GM13977 (cell line): ENCODE results near the gene TRIM27.

Experiments
- DNase-seq: peaks from one replicate; pipeline ENCODE4 v3.0.0; 2012; ENCODE audit warnings: low spot score
- in situ Hi-C: fragments of 300-500 bp; cut with MboI; formaldehyde crosslinking; loops from one replicate; pipeline ENCODE4 v1.12.0; 2022; ENCODE audit warnings: low sequenced_read_pairs, low pct_unique_long_range_greater_than_20kb, mixed read lengths, inconsistent platforms; ENCODE audit not compliant: unreplicated experiment
- TF ChIP-seq, protein P1 (sequence below): IDR thresholded peaks from 2 replicates; pipeline ENCODE4 v1.5.1; 2012; ENCODE audit warnings: mild to moderate bottlenecking, control low read depth; ENCODE audit not compliant: insufficient read depth; ENCODE audit errors: extremely low read depth, missing control alignments

Gene TRIM27

GRCh38 chr6:28906669-28907068, 17.1 kb downstream of the TRIM27 start:
- in situ Hi-C loops: no loop called here
- no peak for DNase-seq
- TF ChIP-seq, protein P1, sequence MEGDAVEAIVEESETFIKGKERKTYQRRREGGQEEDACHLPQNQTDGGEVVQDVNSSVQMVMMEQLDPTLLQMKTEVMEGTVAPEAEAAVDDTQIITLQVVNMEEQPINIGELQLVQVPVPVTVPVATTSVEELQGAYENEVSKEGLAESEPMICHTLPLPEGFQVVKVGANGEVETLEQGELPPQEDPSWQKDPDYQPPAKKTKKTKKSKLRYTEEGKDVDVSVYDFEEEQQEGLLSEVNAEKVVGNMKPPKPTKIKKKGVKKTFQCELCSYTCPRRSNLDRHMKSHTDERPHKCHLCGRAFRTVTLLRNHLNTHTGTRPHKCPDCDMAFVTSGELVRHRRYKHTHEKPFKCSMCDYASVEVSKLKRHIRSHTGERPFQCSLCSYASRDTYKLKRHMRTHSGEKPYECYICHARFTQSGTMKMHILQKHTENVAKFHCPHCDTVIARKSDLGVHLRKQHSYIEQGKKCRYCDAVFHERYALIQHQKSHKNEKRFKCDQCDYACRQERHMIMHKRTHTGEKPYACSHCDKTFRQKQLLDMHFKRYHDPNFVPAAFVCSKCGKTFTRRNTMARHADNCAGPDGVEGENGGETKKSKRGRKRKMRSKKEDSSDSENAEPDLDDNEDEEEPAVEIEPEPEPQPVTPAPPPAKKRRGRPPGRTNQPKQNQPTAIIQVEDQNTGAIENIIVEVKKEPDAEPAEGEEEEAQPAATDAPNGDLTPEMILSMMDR: no peak

DNA sequence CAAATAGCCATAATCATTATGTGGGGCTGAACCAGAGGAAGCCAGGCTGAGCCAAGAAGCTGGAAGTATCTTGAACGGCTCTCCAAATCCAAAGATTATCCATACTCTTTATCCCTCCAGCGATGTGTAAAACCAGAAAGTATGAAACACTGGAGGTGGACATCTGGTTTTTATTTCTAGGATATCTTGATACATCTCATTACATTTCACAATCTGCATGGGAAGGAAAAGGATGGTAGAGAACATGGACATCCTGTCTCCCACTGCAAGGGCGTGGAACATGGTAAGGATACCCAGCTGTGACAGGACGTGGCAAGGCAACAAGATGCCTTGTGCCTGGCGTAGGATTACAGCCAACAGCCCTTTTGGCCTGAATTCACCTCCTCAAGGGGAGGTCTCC, 20.1 kb downstream of the TRIM27 start:
- in situ Hi-C loops: no loop called here
- TF ChIP-seq, protein P1: no peak
- no peak for DNase-seq

- in situ Hi-C loops: no loop called here
- TF ChIP-seq, protein P1: no peak
- DNase-seq: no peak
Measured at GRCh38 chr6:28901831-28902230, 22.0 kb downstream of the TRIM27 start.

DNA sequence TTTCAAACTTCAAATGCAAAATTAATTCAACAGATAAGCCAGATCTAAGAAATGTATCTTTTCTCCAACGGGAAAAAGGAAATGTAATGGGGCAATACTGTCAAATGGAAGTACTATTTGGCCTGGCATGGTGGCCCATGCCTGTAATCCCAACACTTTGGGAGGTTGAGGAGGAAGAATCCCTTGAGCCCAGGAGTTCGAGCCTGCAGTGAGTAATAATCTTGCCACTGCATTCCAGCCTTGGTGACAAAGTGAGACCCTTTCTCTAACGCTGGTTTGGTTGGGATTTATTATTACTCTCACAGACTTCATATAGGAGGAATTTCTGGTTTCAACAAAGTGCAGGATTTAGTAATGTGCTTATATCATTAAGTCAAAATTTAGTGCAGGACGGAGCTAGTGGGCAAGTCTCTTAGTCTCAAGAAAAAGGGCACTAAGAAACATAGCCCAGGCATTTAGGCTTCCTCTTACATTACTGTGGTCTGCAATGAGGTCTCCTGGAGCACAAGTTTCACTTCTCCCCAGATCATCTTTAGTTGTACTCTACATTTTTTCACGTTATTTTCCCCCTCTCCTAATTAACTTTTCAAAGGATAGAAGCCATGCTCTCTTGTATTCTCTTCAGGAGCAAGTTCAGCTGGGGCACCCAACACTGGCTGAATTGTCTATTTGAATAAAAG, 23.1 kb downstream of the TRIM27 start:
- in situ Hi-C loops: no loop called here
- TF ChIP-seq, protein P1: no peak
- no peak for DNase-seq

DNA sequence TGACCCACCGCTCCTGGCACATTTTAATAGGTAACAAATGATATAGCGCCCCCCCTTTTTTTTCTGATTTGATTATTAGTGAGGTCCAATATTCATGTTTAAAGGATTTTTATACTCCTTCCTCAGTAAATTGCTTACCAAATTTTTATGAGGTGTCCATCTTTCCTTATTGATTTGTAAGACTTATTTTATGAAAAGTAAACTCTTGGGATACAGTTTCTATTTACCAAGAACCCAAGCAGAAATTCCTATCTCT, 25.1 kb downstream of the TRIM27 start:
- no peak for DNase-seq
- TF ChIP-seq, protein P1: no peak
- in situ Hi-C loops: no loop called here

GRCh38 chr6:28897369-28897745, 26.4 kb downstream of the TRIM27 start:
- TF ChIP-seq, protein P1: no peak
- DNase-seq: no peak
- in situ Hi-C loops: no loop called here
